RKO (cell line): ENCODE measurements around the gene FCER1G.
"Not testable (repeated sequence)": the region's sequence is repeated elsewhere in the genome, so short reads cannot be mapped to it uniquely, and the experiment has no call there.

ENCODE experiments used
- DNase-seq: peaks from one replicate; pipeline ENCODE4 v3.0.0-alpha.2; 2016; ENCODE audit warnings: low spot score

FCER1G gene

GRCh38 chr1:161229896-161230295, 14.8 kb downstream of the FCER1G start:
- DNase-seq, result no peak

GRCh38 chr1:161230762-161231161, 15.7 kb downstream of the FCER1G start:
- no peak for DNase-seq

- DNase-seq, result no peak
Measured at GRCh38 chr1:161233102-161233501, 18.0 kb downstream of the FCER1G start.

GRCh38 chr1:161235957-161236775, 21.1 kb downstream of the FCER1G start:
- no peak for DNase-seq

GRCh38 chr1:161238039-161238473, 23.0 kb downstream of the FCER1G start, which contains the start of gene NR1I3:
Gene NR1I3 (minus strand): TSS chr1:161238203. CDS start chr1:161236565, 1,638 bp downstream.
- DNase-seq, result no peak

GRCh38 chr1:161241682-161242081, 26.6 kb downstream of the FCER1G start:
- no peak for DNase-seq

GRCh38 chr1:161242313-161242712, 27.2 kb downstream of the FCER1G start:
- DNase-seq, result no peak

- no peak for DNase-seq
Measured at GRCh38 chr1:161244888-161245287, 29.8 kb downstream of the FCER1G start.

- not testable (repeated sequence) for DNase-seq
Measured at GRCh38 chr1:161250100-161250499, 35.0 kb downstream of the FCER1G start.

GRCh38 chr1:161250829-161251228, 35.7 kb downstream of the FCER1G start:
- no peak for DNase-seq

GRCh38 chr1:161251579-161251978, 36.5 kb downstream of the FCER1G start:
- no peak for DNase-seq

- DNase-seq, result not testable (repeated sequence)
Measured at GRCh38 chr1:161255302-161255701, 40.2 kb downstream of the FCER1G start.

- not testable (repeated sequence) for DNase-seq
Measured at GRCh38 chr1:161255955-161256520, 40.9 kb downstream of the FCER1G start.

- DNase-seq, result not testable (repeated sequence)
Measured at GRCh38 chr1:161257109-161257508, 42.0 kb downstream of the FCER1G start.

GRCh38 chr1:161258439-161259344, 43.6 kb downstream of the FCER1G start, which contains the start of gene PCP4L1:
Gene PCP4L1 (plus strand): TSS chr1:161258745. CDS start chr1:161258975, 230 bp downstream.
- DNase-seq, result no peak

GRCh38 chr1:161259345-161259702, 44.2 kb downstream of the FCER1G start:
- no peak for DNase-seq

- no peak for DNase-seq
Measured at GRCh38 chr1:161259765-161260164, 44.7 kb downstream of the FCER1G start.

GRCh38 chr1:161260376-161261260, 45.5 kb downstream of the FCER1G start:
- no peak for DNase-seq

GRCh38 chr1:161261261-161262235, 46.5 kb downstream of the FCER1G start:
- no peak for DNase-seq

- DNase-seq, result no peak
Measured at GRCh38 chr1:161265305-161265704, 50.2 kb downstream of the FCER1G start.
